ENCODE data around the gene MED20.

The MED20 gene

DNA sequence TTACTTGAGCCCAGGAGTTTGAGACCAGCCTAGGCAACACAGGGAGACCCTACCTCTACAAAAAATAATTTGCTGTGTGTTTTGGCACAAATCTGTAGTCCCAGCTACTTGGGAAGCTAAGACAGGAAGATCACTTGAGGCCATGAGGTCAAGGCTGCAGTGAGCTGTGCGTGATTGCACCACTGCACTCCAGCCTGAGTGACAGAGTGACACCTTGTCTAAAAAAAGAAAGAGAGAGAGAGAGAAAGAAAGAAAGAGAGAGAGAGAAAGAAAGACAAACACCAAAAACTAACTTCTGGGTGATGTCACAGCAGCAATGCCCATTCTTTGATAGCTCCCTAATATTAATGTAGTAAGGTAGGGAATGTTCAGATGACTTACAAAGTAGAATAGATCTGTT is 46.2 kb downstream of the MED20 start:
- Histone ChIP-seq H3K36me3 (ENCODE audit: insufficient read depth, low read length) (no peaks in the 10 kb centered on the region), H3K9me3 (ENCODE audit: control insufficient read depth, insufficient read depth, low read length) (no peaks in the 10 kb centered on the region), H3K9ac (ENCODE audit: low read depth, low read length) (no peak overlapping the region), H3K4me1 (ENCODE audit: insufficient read depth, low read length) (0 out of 2 replicates have a peak, but pooled peaks cover 5% of the 10 kb centered on the region)

DNA sequence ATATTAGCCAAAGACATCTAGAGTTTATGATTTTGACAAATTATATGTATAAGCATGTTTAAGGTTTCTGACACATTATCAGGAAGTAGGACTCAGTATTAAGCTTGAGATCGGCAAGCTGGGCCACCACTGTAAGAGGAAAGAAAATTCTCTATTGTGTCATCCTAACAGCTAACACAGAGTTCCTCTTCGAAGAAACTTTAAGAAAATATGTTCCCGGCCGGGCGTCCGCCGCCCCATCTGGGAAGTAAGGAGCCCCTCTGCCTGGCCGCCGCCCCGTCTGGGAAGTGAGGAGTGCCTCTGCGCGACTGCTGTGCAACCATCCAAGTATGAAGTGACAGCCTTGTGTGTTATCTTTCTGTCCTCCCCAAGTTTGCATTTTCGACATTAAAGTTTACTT is 48.8 kb downstream of the MED20 start:
- Histone ChIP-seq H3K4me1 (ENCODE audit: insufficient read depth, low read length) (no peaks in the 10 kb centered on the region), H3K9me3 (ENCODE audit: control insufficient read depth, insufficient read depth, low read length) (no peaks in the 10 kb centered on the region), H3K36me3 (ENCODE audit: insufficient read depth, low read length) (no peaks in the 10 kb centered on the region), H3K9ac (ENCODE audit: low read depth, low read length) (no peak overlapping the region)

DNA sequence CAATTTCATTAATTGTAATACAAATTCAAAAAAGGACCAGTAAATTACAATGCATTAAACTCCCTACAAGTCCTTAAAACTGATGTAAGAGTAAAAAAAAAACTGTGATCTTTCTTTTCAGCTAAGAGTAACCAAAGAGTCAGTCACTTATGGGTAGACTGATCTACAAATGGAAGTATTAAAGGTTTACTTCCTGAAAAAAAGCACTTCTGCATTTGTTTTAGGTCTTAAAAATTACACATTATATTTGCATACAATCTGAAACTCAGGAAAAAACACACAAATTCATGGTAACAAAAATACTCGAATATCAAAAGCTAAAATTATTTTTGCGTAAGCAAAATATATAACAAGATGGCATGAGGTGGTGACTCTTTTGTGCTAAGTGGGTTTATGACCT is 49.2 kb downstream of the MED20 start:
- no peaks in the 10 kb centered on the region for H3K36me3 ChIP-seq (ENCODE audit: insufficient read depth, low read length)
- H3K9me3 ChIP-seq (ENCODE audit: control insufficient read depth, insufficient read depth, low read length), result no peaks in the 10 kb centered on the region
- H3K9ac ChIP-seq (ENCODE audit: low read depth, low read length), result no peak overlapping the region
- H3K4me1 ChIP-seq (ENCODE audit: insufficient read depth, low read length), result no peaks in the 10 kb centered on the region

DNA sequence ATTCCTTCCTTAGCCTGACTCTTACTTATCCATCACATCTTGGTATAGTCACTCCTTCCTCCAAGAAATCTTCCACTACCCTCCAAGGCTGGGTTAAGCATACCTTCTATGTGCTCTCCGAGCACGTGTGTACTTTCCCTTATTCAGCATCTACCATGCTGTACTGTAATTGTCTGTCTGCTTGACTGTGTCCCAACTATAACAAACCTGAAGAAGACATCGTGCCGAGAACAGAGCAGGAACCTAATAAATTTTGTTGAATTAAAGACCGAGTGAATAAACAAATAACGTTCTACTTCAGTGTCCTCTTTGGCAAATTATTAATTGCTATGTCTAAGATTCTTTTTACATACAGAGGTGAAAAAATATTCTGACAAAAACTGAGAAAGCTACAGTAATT is 61.6 kb downstream of the MED20 start:
- H3K9me3 ChIP-seq (ENCODE audit: control insufficient read depth, insufficient read depth, low read length), result no peaks in the 10 kb centered on the region
- no peaks in the 10 kb centered on the region for H3K4me1 ChIP-seq (ENCODE audit: insufficient read depth, low read length)
- H3K36me3 ChIP-seq (ENCODE audit: insufficient read depth, low read length), result no peaks in the 10 kb centered on the region
- no peak overlapping the region for H3K9ac ChIP-seq (ENCODE audit: low read depth, low read length)

DNA sequence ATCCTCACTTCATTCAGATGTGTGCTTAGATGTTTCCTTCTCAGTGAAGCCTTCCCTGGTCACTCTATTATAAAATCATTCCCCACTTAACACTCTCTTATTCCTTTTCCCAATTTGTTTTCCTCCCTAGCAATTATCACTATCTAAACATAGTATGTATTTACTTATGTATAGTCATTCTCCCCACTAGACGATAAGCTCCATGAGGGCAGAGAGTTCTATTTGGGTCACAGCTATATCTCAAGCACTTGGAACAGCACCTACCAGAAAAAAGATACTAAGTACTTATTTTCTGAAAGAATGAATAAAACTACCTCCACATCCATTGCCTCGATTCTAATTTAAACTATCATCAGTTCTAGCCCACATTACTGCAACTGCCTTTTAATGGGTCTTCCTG is 62.2 kb downstream of the MED20 start:
- H3K36me3 ChIP-seq (ENCODE audit: insufficient read depth, low read length), result no peaks in the 10 kb centered on the region
- H3K4me1 ChIP-seq (ENCODE audit: insufficient read depth, low read length), result no peaks in the 10 kb centered on the region
- no peak overlapping the region for H3K9ac ChIP-seq (ENCODE audit: low read depth, low read length)
- no peaks in the 10 kb centered on the region for H3K9me3 ChIP-seq (ENCODE audit: control insufficient read depth, insufficient read depth, low read length)
